GM18873 (cell line): ENCODE data around the gene LRFN3.
"Not testable (repeated sequence)": the region's sequence is repeated elsewhere in the genome, so short reads cannot be mapped to it uniquely, and the experiment has no call there.

Experiments
- ATAC-seq: cut with Tn5 transposase; IDR thresholded peaks from one replicate; pipeline ENCODE4 v1.9.1; 2021; ENCODE audit warnings: mild to moderate bottlenecking, moderate library complexity, moderate number of reproducible peaks; ENCODE audit not compliant: unreplicated experiment, low FRiP score

LRFN3 gene

DNA sequence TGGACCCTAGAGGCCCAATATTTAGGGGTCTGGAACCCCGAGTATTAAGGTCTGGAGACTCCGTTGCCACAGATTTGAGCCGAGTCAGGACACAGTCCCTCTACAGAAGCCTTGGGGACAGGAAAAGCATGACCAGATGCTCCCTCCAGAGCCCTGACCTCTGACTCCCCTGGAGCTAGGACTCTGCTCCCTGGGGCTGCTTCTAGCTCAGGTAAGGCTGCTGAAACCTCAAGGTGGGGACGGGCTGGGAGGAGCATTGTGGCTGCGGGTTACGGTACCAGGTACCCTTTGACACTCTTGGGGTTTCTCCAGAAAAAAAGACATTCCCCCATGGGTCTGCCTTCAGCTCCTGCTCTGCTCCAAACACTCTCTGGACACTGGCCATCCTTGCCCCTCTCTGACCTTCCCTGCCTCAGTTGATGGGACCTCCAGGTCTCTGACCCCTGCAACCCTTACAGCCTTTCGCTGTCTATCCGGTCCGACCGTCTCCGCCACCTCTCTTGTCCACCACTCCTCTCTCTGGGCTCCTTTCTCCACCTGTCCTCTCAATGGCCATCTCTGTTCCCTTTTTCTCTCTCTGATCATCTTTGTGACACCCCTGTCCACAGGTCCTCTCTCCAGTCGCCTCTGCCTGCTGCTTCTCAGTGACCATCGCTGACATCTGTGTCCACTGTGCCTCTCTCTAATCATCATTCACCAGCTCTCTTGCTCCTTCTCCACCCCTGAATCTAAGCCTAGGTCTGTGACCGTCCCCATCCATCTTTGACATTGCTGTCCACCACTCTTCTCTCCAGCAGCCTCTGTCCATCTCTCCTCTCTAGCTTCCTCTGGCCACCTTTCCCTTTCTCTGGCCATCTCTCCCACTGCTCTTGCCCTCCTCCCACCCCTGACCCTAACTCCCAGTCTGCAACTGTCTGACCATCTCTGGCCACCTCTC lies 1.4 kb downstream of the LRFN3 start:
- no peak for ATAC-seq

DNA sequence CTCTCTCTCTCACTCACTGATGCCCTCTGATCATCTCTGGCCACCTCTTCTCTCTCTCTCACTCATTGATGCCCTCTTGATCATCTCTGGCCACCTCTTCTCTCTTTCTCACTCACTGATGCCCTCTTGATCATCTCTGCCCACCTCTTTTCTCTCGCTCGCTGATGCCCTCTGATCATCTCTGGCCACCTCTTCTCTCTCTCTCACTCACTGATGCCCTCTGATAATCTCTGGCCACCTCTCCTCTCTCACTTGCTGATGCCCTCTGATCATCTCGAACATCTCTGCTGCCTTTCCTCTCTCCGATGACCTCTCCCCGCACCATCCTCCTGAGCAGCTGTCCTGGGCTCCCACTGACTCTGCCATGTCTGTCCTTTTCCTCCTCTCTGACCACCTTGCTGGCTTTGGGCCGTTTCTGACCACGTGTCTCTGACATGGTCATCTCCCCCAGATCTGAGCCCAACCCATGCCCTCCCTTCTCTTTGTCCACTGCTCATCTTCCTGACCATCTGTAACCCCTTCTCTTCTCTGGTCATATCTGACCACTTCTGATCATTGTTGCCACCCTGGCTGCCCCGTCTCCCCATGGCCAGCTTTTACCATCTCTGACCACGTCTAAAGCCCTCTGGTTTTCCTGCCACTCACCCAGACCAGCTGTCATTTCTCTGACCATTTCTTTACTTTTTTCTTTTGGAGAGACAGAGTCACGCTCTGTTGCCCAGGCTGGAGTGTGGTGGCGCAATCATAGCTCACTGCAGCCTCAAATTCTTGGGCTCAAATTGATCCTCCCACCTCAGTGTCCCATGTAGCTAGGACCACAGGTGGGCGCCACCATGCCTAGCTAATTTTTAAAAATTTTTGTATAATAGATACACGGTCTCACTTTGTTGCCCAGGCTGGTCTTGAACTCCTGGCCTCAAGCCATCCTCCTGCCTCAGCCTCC lies 2.4 kb downstream of the LRFN3 start:
- no peak for ATAC-seq

DNA sequence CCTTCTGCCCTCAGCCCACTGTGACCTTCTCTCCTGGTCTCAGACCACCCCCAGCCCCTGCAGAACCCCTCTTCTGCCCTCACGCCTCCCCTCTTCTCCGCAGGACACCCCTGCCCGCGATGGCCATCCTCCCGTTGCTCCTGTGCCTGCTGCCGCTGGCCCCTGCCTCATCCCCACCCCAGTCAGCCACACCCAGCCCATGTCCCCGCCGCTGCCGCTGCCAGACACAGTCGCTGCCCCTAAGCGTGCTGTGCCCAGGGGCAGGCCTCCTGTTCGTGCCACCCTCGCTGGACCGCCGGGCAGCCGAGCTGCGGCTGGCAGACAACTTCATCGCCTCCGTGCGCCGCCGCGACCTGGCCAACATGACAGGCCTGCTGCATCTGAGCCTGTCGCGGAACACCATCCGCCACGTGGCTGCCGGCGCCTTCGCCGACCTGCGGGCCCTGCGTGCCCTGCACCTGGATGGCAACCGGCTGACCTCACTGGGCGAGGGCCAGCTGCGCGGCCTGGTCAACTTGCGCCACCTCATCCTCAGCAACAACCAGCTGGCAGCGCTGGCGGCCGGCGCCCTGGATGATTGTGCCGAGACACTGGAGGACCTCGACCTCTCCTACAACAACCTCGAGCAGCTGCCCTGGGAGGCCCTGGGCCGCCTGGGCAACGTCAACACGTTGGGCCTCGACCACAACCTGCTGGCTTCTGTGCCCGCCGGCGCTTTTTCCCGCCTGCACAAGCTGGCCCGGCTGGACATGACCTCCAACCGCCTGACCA lies 3.3 kb downstream of the LRFN3 start:
- no peak for ATAC-seq

DNA sequence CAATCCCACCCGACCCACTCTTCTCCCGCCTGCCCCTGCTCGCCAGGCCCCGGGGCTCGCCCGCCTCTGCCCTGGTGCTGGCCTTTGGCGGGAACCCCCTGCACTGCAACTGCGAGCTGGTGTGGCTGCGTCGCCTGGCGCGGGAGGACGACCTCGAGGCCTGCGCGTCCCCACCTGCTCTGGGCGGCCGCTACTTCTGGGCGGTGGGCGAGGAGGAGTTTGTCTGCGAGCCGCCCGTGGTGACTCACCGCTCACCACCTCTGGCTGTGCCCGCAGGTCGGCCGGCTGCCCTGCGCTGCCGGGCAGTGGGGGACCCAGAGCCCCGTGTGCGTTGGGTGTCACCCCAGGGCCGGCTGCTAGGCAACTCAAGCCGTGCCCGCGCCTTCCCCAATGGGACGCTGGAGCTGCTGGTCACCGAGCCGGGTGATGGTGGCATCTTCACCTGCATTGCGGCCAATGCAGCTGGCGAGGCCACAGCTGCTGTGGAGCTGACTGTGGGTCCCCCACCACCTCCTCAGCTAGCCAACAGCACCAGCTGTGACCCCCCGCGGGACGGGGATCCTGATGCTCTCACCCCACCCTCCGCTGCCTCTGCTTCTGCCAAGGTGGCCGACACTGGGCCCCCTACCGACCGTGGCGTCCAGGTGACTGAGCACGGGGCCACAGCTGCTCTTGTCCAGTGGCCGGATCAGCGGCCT lies 4.1 kb downstream of the LRFN3 start:
- no peak for ATAC-seq

DNA sequence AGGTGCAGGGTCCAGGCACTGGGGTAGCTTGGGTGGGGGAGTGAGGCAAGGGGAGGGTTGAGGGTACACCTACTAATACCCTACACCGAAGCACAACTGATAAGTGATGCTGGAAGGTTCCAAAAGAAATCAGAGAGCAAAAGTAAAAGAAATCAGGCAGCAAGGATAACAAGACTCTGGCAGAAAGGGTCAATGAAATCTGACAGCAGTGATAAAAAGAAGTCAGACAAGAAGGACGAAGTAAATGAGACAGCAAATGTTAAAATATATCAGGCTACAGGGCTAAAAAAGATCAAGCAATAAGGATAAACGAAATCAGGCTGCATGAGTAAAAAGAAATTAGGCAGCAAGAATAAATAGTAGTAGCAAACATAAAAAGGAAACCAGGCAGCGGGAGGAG lies 4.7 kb downstream of the LRFN3 start:
- ATAC-seq, result no peak

DNA sequence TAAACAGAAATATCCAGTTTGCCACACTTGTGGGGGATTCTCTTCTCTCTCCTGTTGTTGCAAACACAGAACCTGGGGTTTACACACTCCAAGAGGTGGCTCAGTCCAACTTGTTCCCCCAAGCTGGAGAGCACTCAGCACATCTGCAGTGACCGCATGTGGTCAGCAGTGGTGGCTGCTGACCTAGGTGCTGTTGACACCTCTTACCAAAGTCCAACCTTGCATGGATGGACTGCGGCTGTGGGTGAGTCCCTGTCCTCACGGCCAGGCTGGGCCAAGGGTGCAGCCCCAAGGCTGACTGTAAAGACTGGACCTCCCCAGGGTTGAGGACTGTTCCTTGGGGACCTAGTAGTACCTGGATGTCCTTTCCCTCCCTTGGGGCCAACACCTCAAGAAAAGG lies 6.1 kb downstream of the LRFN3 start:
- no peak for ATAC-seq

DNA sequence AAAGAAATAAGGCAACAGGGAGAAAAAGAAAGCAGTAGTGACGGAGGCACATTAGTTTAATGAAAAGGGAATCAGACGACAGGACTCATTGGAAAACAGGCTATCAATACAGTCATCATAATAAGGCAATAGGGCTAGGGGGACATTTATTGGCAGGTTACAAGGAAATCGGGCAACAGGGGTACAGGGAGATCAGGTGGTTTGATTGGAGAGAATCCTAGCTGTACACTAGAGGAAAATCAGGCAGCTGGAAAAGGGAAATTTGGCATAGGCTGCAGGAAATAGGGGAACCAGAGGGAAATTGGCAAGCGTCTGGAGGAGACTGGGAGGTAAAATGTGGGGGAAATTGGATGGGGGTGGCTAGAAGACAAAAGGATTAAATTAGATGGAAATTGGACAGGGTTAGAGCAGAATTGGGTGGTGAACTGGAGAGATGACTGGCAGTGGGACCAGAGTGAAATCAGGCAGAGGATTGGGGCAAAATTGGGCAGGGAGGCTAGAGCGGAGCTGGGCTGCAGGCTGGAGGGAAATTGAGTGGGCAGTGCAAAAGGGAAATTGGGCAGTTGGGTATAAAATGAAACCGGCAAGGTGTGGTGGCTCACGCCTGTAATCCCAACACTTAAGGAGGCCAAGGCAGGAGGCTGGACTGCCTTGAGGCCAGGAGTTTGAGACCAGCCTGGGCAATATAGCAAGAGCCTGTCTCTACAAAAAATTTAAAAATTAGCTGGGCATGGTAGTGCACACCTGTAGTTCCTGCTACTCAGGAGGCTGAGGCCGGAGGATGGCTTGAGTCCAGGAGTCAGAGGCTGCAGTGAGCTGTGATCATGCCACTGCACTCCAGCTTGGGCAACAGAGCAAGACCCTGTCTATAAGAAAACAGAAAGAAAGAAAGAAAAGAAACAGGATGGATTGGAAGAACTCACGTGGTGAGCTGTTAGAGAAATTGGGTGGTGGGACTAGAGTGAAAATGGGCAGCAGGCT lies 7.4 kb downstream of the LRFN3 start:
- no peak for ATAC-seq

DNA sequence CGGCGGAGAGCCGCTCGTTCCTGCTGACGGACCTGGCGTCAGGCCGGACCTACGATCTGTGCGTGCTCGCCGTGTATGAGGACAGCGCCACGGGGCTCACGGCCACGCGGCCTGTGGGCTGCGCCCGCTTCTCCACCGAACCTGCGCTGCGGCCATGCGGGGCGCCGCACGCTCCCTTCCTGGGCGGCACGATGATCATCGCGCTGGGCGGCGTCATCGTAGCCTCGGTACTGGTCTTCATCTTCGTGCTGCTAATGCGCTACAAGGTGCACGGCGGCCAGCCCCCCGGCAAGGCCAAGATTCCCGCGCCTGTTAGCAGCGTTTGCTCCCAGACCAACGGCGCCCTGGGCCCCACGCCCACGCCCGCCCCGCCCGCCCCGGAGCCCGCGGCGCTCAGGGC lies 8.4 kb downstream of the LRFN3 start:
- no peak for ATAC-seq

DNA sequence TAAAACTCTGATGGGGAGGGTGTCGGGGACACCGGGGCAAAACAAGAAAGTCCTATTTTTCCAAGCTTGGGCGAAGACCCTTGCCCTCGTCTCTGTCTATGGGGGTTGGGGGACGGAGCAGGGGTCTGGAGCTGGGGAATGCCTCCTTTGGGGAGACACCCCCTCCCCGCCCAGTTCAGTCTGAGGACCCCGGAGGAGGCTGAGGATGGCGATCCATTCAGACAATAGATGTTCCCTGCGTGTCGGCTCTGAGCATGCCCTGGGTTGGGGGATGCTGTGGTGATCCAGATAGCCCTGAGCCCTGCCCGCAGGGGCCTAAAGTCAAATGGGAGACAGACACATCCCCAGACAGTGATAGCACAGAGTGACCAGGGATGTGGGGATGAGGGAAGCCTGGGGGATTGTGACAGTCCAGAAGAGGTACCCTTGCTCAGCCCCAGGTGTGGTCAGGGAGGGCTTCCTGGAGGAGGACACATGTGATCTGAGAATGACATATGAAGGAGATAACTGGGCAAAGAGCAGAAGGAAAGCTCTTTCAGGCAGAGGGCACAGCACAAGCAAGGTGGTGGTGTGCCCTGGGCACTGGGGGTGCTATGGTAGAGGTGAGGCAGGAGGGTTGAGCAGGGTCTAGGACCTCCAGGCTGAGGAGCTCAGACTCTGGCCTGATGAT lies 9.1 kb downstream of the LRFN3 start:
- no peak for ATAC-seq

DNA sequence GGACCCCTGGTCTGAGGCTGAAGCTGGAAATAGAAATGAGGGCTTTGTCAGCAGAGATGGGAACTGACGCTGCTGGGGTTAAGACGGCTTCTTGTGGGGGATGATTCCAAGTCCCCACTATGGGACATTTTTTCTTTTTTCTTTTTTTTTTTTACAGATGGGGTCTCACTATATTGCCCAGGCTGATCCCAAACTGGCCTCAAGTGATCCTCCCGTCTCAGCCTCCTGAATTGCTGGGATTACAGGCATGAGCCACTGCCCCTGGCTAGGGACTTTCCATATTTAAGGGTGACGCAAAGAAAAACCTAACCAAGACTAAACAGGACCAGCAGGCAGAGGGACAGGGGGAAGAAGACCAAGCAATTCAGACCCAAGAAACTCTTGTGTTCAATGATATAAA lies 10.0 kb downstream of the LRFN3 start:
- no peak for ATAC-seq

DNA sequence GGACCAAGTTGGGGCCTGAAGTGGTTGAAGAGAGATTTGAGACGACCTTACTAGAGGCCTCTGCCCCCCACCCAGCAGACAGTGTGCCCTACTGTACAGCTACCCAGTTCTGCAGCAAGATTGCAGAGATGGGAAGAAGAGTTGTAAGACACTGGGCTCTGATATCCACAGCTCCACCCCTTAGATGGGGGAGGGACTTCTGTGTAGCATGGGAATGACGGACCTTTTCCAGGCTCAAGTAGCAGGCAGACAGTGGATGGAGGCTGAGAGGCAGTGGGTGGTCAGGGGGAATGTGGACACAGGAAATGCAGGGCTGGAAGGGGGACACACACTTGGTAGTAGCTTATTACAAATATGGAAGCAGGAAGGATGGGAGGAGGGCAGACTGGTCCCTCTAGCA lies 13.0 kb downstream of the LRFN3 start:
- no peak for ATAC-seq

DNA sequence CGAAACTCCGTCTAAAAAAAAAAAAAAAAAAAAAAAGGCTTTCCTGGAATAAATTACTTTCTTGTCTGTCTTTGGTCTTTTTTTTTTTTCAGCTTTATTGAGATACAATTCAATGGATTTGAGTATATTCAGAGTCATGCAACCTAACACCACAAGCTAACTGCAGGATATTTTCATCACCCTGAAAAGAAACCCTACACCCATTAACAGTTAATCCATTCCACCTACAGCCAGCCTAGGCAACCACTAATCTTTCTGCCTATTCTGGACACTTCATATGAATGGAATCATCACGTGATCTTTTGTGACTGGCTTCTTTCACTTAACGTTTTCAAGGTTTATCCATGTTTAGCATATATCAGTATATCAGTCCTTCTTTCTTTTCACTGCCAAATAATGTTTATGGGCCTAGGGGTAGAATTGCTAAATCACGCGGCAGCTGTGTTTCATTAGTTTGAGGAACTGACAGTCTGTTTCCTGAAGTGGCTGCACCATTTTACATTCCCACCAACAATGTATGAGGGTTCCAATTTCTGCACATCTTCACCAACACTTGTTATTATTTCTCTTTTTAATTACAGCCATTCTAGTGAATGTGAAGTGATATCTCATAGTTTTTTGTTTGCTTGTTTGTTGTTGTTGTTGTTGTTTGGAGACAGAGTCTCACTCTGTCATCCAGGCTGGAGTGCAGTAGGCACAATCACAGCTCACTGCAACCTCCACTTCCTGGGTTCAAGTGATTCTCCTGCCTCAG lies 19.9 kb downstream of the LRFN3 start:
- ATAC-seq, result no peak

DNA sequence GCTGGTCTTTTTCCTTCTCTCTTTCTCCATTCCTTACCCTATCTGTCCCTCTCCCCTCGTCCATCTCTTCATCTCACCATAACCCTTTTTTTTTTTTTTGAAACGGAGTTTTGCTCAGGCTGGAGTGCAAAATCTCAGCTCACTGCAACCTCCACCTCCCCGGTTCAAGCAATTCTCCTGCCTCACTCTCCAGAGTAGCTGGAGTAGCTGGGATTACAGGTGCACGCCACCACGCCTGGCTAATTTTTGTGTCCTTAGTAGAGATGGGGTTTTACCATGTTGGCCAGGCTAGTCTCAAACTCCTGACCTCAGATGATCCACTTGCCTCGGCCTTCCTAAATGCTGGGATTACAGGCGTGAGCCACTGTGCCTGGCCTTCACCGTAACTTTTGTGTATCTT lies 21.2 kb downstream of the LRFN3 start:
- not testable (repeated sequence) for ATAC-seq

DNA sequence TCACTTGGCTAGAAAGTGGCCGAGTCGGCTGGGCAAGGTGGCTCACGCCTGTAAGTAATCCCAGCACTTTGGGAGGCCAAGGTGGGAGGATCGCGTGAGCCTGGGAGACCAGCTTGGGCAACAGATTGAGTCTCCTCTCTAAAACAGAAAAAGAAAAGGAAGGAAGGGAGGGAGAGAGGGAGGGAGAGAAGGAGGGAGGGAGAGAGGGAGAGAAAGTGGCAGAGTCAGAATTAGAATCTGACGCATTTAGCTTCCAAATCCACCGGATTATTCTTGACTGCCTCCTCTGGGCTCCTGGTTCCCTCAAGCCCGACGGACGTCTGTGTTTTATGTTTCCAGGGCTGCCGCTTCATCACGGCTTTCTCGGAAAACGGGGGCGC lies 22.5 kb downstream of the LRFN3 start:
- no peak for ATAC-seq

DNA sequence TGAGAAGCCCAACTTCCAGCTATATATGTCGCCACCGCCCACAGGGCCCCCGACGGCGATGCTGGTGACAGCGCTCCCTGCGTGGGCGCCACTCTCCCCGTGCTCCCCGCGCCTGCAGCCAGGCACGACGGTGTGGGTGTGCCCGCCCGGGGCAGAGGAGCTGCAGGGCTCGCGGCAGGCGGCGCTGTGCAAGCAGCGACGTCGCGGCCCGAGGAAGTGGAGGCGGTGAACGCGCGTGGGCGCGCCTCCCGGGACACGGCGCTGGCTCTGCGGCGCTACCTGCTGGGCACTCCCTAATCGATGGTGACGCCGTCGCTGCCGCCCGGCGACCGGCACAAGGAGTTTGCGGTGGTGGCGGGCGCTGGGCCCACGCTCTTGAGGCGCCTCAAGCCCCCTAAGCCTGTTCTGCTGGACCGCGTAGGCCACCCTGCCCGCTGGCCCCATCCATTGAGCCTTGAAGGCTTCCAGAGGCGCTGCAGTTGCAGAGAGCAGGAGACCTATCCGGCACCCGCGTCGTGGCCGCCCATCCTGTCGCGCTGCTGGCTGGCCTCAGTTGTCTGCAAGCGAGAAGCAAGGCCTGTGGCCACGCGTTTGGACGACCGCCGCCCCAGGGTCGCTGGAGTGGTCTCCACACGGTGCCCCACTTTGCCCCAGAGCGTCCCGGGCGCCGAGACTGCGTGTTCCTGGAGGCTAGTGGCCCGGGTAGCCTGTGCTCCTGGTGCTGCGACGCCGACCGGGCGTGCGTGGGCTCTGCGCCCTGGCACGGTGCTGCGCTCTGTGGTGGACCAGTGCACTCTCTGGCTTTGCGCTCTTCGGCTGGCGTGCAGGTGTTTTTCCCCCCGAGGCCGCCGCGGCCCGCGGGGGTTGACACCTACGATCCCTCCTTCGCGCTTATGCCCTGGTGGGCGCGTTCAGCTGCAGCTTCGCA lies 23.1 kb downstream of the LRFN3 start:
- ATAC-seq, result no peak

DNA sequence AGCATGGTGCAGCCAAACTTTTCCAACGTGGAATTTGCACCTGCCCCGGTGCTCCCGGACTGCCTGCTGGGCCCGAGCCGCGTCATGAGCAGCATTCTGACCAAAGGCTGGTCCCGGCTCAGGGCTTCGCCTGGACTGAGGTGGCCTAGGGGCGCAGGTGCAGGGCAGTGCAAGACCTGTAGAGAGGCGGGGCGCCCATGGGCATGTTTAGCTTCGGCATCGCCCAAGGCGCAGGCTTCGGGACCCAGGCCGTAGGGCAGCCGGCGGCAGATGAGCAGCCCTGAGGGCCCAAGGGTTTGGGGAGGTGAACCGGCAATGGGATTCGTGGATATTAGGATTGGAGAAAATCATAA lies 23.8 kb downstream of the LRFN3 start:
- no peak for ATAC-seq
